OCI-LY7 (cell line): ENCODE results near the gene PRKG1.

Experiments
- EZH2phosphoT487 ChIP-seq: fragments of 200-600 bp; sonication (generic); IDR thresholded peaks from 2 replicates; pipeline ENCODE4 v1.6.1; 2018; ENCODE audit warnings: low read depth, borderline replicate concordance, mild to moderate bottlenecking, mixed run types, antibody characterized with exemption, low read length, moderate library complexity, mixed read lengths
- TF ChIP-seq, protein P1 (sequence below): fragments of 200-600 bp; sonication (generic); conservative IDR thresholded peaks from 2 replicates; pipeline ENCODE4 v1.5.1; 2014; ENCODE audit warnings: mild to moderate bottlenecking, antibody characterized with exemption, low read length, moderate library complexity, mixed read lengths

DNA sequence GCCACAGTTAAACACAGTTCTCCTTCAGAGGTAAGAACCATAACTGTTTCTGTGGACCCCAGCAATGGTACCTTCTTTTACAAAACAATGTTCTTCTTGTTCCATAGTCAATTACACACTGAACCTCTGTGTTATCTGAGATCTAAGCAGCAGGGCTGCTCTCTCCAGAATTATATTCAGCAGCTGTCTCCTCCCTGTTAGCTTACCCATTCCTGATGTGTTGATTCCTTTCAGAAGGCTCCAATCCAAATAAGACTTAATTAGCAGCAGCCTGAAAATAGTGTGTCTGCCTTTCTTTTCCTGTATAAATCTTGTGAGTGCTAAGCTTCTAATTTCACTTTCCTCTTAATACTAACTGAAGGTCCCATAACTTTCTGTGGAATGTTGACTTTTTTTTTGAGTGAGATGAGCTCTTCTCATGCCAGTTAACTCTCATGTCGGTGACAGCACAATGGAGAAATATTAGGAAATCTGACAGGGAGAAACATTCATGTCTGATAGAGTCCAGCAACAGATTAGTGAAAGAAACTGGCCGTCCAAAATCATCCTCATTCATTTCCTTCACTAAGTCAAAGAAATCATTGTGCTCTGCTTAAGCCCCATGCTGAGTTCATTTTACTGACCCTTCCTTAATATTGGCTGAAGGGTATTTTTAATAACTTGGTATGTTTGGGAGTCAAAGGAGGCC is 226.5 kb downstream of the PRKG1 start:
- TF ChIP-seq, protein P1, sequence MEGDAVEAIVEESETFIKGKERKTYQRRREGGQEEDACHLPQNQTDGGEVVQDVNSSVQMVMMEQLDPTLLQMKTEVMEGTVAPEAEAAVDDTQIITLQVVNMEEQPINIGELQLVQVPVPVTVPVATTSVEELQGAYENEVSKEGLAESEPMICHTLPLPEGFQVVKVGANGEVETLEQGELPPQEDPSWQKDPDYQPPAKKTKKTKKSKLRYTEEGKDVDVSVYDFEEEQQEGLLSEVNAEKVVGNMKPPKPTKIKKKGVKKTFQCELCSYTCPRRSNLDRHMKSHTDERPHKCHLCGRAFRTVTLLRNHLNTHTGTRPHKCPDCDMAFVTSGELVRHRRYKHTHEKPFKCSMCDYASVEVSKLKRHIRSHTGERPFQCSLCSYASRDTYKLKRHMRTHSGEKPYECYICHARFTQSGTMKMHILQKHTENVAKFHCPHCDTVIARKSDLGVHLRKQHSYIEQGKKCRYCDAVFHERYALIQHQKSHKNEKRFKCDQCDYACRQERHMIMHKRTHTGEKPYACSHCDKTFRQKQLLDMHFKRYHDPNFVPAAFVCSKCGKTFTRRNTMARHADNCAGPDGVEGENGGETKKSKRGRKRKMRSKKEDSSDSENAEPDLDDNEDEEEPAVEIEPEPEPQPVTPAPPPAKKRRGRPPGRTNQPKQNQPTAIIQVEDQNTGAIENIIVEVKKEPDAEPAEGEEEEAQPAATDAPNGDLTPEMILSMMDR = no peak
- TF ChIP-seq EZH2phosphoT487 = no peak
